ENCODE data around the gene A2ML1.
"Not testable (repeated sequence)": the region's sequence is repeated elsewhere in the genome, so short reads cannot be mapped to it uniquely, and the experiment has no call there.

A2ML1 gene

DNA sequence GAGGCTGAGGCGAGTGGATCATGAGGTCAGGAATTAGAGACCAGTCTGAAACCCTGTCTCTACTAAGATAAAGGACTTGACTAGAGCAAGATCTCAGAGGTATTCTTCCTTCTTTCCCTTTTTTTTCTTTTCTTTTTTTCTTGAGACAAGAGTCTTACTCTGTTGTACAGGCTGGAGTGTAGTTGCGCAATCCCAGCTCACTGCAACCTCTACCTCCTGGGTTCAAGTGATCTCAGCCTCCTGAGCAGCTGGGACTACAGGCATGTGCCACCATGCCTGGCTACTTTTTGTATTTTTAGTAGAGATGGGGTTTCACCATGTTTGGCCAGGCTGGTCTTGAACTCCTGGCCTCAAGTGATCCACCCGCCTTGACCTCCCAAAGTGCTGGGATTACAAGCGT is 37.0 kb downstream of the A2ML1 start:
- DNase-seq: not testable (repeated sequence)

- DNase-seq: peak; percentile 19
Observed at GRCh38 chr12:8860165-8860961, 37.9 kb downstream of the A2ML1 start.

DNA sequence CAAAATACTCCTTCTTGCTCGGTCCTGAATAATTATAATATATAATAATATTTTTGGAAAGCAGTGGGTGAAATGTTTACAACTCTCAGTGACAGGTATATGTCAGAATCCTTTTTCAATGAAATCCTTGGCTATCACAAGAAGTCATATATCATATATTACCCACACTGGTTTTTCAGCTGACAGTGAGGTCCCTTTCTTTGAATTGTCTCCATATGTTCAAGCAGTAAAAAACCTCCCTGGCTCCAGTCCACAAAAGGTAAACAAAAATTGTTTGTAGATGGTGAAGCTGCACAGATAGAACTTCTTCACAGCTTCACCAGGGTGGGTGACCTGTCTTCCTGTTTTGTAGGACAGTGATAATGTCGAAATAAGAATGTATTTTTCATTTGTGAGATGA is 44.0 kb downstream of the A2ML1 start:
- DNase-seq: no peak

- DNase-seq: no peak
Observed at GRCh38 chr12:8867009-8867408, 44.6 kb downstream of the A2ML1 start.

GRCh38 chr12:8867786-8868185 is 45.4 kb downstream of the A2ML1 start:
- DNase-seq: no peak

DNA sequence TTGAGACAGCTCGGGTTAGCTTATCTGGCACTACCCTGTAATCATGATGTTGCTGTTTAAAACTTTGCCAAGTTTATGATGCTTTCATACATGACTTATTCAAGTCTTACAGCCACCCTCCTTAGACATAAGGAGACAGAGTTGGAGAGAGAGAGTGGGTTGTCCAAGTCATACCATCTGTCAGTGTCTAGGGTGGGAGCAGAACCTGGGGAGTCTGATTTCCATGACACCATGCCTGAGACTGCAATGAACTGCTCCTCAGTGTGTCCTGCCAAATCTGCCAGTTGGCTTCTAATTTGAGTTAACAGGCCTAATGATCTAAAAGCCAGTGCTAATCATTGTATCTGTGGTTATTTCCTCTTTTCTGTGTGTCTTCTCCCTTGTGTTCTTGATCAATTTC is 48.2 kb downstream of the A2ML1 start:
- no peak for DNase-seq

DNA sequence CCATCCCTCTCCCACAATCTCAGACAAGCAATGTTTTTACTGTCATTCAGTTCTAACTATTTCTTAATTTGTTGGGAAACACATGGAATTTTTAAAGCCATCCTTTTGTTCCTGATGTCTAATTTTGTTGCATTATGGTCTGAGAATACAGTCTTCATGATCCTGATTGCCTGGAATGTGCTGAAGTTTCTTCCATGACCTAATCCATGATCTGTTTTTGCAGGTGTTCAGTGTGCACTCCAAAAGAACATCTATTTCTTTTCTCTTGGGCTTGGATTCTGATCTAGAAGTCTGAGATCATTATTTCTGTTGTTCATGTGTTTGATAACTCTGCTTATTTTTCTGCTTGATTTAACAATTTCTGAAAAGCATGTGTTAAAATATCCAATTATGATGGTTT is 48.6 kb downstream of the A2ML1 start:
- DNase-seq: no peak

DNA sequence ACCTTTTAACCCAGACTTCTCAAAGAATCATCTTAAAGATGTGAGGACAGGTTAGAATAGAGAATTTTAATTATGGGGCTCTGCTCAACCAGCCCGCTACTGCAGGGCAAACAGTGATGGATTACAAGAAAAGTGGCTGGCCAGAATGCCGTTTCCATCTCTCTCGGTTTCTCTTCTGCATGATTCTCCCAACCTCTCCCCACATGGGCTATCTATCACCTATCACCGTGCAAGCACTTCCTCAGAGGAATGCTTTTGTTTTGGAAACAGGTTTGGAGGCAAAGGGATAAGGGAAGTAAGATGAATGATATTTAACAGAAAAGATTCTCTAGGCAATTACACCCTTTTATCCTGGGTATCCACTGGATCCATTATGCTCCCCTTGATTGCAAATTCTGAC is 54.5 kb downstream of the A2ML1 start:
- DNase-seq: no peak

- DNase-seq: no peak
Observed at GRCh38 chr12:8886502-8887284, 64.3 kb downstream of the A2ML1 start.

DNA sequence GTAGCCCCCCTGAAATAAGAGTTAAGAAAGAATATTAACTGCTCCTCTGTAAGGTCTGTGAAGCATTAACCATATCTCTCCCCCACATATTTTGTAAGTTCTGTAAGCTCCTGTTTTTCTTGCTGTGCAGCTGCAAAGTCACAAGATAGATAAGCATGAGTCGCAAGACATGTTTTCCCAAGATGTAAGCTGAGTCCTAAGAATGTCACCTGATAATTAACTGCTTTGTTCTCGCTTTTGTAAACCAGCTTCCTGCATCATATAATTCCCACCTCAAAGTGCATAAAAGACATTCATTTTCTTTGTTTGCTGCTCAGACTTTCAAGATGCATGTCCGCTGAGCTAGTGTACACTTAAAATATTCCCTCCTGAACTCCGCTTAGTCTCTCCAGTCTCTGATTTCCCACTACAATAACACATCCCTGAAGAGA is 64.9 kb downstream of the A2ML1 start:
- no peak for DNase-seq

- DNase-seq: peak; percentile 51
Observed at GRCh38 chr12:8890313-8891085, 68.1 kb downstream of the A2ML1 start.

GRCh38 chr12:8891976-8892375 is 69.6 kb downstream of the A2ML1 start:
- DNase-seq: no peak

- DNase-seq: no peak
Observed at GRCh38 chr12:8894378-8894777, 72.0 kb downstream of the A2ML1 start.

GRCh38 chr12:8894986-8895385 is 72.6 kb downstream of the A2ML1 start:
- DNase-seq: no peak

GRCh38 chr12:8897081-8897480 is 74.7 kb downstream of the A2ML1 start:
- no peak for DNase-seq

GRCh38 chr12:8899830-8900229 is 77.4 kb downstream of the A2ML1 start:
- no peak for DNase-seq

GRCh38 chr12:8902703-8903102 is 80.3 kb downstream of the A2ML1 start:
- not testable (repeated sequence) for DNase-seq

GRCh38 chr12:8903646-8904045 is 81.2 kb downstream of the A2ML1 start:
- DNase-seq: no peak

DNA sequence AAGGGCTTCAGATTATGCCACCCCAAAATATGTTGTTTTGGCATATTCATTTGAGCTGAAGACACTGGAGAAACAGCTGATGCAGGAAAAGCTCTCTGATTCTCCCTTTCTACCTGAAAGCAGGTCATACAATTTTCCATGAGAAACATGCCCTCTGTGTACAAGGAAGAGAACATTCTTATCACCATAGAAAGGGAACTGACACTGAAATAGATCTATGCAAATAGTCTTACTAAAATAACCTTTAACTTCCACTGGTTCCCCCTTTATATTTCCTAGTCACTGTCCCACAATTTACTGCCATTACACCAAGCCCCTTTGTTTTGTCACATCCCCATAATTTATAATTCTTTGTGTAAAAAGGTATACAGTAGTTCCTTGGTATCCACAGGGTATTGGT is 82.2 kb downstream of the A2ML1 start:
- no peak for DNase-seq

GRCh38 chr12:8905546-8905945 is 83.1 kb downstream of the A2ML1 start:
- no peak for DNase-seq

DNA sequence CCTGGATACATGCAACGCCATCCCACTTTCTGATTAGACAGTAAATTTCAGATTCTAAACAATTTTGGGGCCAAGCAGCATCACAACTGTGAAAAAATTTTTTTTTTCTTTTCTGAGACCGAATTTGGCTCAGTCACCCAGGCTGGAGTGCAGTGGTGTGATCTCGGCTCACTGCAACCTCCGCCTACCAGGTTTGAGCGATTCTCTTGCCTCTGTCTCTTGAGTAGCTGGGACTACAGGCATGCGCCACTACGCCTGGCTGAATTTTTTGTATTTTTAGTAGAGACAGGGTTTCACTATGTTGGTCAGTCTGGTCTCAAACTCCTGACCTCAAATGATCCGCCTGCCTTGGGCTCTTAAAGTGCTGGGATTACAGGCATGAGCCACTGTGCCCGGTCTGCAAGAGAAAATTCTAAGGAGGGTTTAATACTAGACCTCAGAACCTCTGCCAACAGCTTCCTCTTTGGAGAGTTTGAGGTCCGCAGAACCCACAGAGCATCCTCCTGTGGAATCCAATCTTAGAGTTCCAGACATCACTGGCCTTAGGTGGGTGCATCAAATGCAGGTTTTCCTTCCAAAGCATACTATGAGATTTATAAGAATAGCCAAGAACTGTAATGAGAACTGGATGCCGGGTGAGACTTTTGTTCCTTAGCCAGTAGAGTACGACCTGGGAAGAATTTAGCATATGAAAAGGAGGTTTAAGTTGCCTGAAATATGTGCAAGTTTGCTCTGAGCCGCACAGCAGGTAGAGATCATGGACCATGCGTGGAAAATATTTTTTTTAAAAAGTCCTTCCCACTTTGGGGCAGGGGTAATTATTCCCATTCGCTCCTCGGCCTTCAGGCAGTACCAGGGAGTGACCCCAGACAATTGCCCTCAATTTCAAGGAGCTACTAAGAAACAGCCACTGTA is 84.1 kb downstream of the A2ML1 start:
- no peak for DNase-seq

DNA sequence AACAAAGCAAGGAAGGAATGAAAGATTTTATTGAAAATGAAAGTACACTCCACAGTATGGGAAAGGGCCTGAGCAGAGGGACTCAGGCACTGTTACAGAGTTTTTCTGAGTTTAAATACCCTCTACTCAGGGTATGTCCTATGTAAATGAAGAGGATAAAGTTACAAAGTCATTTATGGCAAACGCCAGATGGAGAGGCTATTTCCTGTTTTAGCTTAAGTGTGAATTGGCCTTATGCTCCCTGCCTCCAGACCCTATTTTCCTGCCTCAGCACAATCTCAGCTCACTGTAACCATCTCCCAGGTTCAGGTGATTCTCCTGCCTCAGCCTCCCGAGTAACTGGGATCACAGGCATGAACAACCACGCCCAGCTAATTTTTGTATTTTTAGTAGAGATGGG is 85.1 kb downstream of the A2ML1 start:
- DNase-seq: no peak

Data from effector CD4-positive, alpha-beta T cell (primary cell).